PC-3 (cell line): ENCODE measurements around the gene TAGAP.
"Not testable (repeated sequence)": the region's sequence is repeated elsewhere in the genome, so short reads cannot be mapped to it uniquely, and the experiment has no call there.

ENCODE experiments used
- EZH2 ChIP-seq: fragments of 300-600 bp; sonication (generic); IDR thresholded peaks from one replicate; pipeline ENCODE4 v1.6.1; 2017; ENCODE audit warnings: antibody characterized with exemption, mild to moderate bottlenecking, low read length; ENCODE audit not compliant: unreplicated experiment
- TF ChIP-seq, protein P1 (sequence below): fragments of 300-600 bp; sonication (generic); conservative IDR thresholded peaks from 2 replicates; pipeline ENCODE4 v1.5.1; 2017; ENCODE audit warnings: antibody characterized with exemption, low read depth, mild to moderate bottlenecking, low read length

- TF ChIP-seq, protein P1, sequence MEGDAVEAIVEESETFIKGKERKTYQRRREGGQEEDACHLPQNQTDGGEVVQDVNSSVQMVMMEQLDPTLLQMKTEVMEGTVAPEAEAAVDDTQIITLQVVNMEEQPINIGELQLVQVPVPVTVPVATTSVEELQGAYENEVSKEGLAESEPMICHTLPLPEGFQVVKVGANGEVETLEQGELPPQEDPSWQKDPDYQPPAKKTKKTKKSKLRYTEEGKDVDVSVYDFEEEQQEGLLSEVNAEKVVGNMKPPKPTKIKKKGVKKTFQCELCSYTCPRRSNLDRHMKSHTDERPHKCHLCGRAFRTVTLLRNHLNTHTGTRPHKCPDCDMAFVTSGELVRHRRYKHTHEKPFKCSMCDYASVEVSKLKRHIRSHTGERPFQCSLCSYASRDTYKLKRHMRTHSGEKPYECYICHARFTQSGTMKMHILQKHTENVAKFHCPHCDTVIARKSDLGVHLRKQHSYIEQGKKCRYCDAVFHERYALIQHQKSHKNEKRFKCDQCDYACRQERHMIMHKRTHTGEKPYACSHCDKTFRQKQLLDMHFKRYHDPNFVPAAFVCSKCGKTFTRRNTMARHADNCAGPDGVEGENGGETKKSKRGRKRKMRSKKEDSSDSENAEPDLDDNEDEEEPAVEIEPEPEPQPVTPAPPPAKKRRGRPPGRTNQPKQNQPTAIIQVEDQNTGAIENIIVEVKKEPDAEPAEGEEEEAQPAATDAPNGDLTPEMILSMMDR: not testable (repeated sequence)
- not testable (repeated sequence) for TF ChIP-seq EZH2
Observed at GRCh38 chr6:158989711-158990110, 55.1 kb downstream of the TAGAP start.
